GM12865 (cell line): ENCODE results near the gene UGT1A7.

Experiments
- DNase-seq: peaks from one replicate; pipeline ENCODE4 v3.0.0; 2010; ENCODE audit warnings: low read depth
- H3K4me3 ChIP-seq: 2 replicates; pipeline ENCODE4 v1.5.1; 2011; ENCODE audit warnings: mild to moderate bottlenecking, low read depth, low read length, control low read depth
- TF ChIP-seq, protein P1 (sequence below): IDR thresholded peaks from 2 replicates; pipeline ENCODE4 v1.5.1; 2011; ENCODE audit warnings: low read length, control low read depth, low read depth, inconsistent platforms; ENCODE audit not compliant: insufficient read depth; ENCODE audit errors: missing control alignments

The UGT1A7 gene

GRCh38 chr2:233798335-233799086 lies 116.8 kb downstream of the UGT1A7 start:
- H3K4me3 ChIP-seq = no peak overlapping the region
- no peak for DNase-seq
- TF ChIP-seq, protein P1, sequence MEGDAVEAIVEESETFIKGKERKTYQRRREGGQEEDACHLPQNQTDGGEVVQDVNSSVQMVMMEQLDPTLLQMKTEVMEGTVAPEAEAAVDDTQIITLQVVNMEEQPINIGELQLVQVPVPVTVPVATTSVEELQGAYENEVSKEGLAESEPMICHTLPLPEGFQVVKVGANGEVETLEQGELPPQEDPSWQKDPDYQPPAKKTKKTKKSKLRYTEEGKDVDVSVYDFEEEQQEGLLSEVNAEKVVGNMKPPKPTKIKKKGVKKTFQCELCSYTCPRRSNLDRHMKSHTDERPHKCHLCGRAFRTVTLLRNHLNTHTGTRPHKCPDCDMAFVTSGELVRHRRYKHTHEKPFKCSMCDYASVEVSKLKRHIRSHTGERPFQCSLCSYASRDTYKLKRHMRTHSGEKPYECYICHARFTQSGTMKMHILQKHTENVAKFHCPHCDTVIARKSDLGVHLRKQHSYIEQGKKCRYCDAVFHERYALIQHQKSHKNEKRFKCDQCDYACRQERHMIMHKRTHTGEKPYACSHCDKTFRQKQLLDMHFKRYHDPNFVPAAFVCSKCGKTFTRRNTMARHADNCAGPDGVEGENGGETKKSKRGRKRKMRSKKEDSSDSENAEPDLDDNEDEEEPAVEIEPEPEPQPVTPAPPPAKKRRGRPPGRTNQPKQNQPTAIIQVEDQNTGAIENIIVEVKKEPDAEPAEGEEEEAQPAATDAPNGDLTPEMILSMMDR = no peak

- no peak for DNase-seq
- TF ChIP-seq, protein P1 = no peak
- no peak overlapping the region for H3K4me3 ChIP-seq
These were observed 117.5 kb downstream of the UGT1A7 start for GRCh38 chr2:233799087-233799665.

- DNase-seq = no peak
- no peak overlapping the region for H3K4me3 ChIP-seq
- TF ChIP-seq, protein P1 = no peak
These were observed 118.0 kb downstream of the UGT1A7 start for GRCh38 chr2:233799716-233800115.

GRCh38 chr2:233800208-233800607 lies 118.5 kb downstream of the UGT1A7 start:
- TF ChIP-seq, protein P1 = no peak
- DNase-seq = no peak
- no peak overlapping the region for H3K4me3 ChIP-seq

- TF ChIP-seq, protein P1 = no peak
- H3K4me3 ChIP-seq = no peak overlapping the region
- peak; percentile 49 for DNase-seq
These were observed 119.8 kb downstream of the UGT1A7 start for GRCh38 chr2:233801357-233802131.

DNA sequence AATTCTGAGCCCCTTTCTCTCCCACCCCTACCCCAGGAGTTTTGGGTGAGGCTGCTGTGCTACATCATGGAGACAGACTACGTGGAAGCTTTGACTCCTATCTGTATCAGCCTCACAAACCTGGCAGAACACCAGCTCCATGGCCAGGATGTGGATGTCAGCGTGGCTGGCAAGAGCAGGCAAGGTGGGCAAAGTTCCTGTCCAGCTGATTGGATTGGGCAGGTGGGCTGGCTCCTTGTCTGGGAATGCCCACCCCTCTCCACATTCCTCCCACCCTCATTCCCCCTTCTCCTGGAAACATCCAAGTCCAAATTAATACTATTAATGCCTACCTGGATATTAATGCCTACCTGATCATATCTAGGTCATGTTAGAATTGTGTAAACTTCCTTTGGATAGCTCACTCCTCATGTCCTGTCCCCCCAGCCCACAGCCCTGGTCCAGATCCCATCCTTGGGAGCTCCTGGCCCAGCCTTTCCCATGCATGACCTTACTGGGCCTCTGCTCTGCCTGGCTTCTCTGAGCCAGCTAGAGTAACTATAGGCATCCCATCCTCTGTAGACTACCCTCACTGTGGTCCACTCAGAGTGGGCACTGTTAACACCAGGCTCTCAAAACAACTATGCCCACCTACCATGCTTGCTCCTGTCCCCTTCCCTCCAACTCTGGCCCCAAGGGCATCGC lies 120.6 kb downstream of the UGT1A7 start:
- TF ChIP-seq, protein P1 = no peak
- no peak for DNase-seq
- no peak overlapping the region for H3K4me3 ChIP-seq
